ENCODE measurements around the gene CTSZ.

The CTSZ gene

DNA sequence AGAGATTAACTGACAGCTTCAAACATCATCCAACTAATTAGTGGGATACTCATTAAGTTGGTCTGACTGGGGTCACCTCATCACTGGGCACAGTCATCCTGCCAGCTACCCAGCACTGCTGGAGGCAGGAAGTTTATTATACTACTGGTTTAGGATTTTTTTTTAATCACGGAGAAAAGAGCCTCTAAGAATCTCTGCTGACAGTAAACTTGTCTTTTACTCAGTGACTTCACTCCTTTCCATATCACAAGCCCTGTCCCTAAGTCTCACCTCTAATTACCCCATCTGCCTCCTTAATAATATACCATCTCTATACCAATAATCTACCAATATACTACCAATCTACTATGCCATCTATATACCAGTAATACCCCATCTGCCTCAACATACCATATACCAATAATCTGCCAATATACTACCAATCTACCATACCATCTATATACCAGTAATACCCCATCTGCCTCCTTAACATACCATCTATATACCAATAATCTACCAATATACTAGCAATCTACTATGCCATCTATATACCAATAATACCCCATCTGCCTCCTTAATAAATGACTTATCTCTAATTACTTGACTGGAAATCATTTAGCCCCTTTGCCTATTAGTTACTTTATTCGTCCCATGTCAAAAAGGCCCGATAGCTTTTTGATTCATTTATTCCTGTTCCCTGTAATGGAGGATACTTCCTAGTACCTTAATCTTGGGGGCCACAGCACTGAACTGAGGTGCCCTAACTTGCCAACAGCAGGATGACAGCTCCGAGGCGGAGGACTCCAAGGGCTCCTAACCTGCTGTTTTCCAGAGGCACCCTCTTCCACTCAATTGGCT lies 20.1 kb upstream of the CTSZ start:
- peaks cover 80% of the 10 kb centered on the region for H3K79me2 ChIP-seq (ENCODE audit: low read length)
- TF ChIP-seq, protein P1, sequence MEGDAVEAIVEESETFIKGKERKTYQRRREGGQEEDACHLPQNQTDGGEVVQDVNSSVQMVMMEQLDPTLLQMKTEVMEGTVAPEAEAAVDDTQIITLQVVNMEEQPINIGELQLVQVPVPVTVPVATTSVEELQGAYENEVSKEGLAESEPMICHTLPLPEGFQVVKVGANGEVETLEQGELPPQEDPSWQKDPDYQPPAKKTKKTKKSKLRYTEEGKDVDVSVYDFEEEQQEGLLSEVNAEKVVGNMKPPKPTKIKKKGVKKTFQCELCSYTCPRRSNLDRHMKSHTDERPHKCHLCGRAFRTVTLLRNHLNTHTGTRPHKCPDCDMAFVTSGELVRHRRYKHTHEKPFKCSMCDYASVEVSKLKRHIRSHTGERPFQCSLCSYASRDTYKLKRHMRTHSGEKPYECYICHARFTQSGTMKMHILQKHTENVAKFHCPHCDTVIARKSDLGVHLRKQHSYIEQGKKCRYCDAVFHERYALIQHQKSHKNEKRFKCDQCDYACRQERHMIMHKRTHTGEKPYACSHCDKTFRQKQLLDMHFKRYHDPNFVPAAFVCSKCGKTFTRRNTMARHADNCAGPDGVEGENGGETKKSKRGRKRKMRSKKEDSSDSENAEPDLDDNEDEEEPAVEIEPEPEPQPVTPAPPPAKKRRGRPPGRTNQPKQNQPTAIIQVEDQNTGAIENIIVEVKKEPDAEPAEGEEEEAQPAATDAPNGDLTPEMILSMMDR (IDR thresholded peaks at IDR 0.05; ENCODE audit: low read depth, low read length) = no peak
- no peak for TF ChIP-seq EZH2phosphoT487 (IDR thresholded peaks at IDR 0.05; ENCODE audit: low read depth)
- H3K9ac ChIP-seq (ENCODE audit: low read length) = no peak overlapping the region
- no peaks in the 10 kb centered on the region for H3K9me3 ChIP-seq (ENCODE audit: insufficient read depth, low read length)
- H3K36me3 ChIP-seq (replicated peaks; ENCODE audit: low read depth, low read length) = peaks cover 88% of the 10 kb centered on the region
- no peak overlapping the region for H3K4me3 ChIP-seq (ENCODE audit: low read length)
- no peaks in the 10 kb centered on the region for H3K27me3 ChIP-seq (ENCODE audit: low read depth, low read length)
- no peak overlapping the region for H3K27ac ChIP-seq (ENCODE audit: low read length)
- H3K4me1 ChIP-seq (ENCODE audit: low read length) = peaks cover 30% of the 10 kb centered on the region
- peaks cover 62% of the 10 kb centered on the region for H4K20me1 ChIP-seq (ENCODE audit: insufficient read depth, low read length)
- no peak overlapping the region for H2AFZ ChIP-seq (ENCODE audit: low read depth, low read length)
- no peak overlapping the region for H3K4me2 ChIP-seq (ENCODE audit: low read length)

DNA sequence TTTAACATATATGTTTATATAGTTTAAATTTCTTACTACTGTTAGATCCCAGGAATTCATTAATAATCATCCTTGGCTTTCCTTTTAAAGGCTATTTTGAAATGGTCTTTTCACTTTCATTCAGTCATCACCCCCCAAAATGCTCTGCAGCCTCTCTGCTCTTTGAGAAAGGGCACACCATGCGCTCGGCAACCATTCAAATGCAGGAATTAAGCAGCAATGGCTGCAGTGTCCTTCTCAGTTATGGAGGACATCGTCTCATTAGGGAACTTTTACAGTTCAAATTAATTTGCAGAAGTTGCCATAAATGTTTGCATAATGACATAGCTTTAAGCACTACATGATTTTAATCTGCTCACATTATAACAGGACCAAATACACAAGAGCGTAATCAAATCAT lies 18.5 kb upstream of the CTSZ start:
- TF ChIP-seq, protein P1 (IDR thresholded peaks at IDR 0.05; ENCODE audit: low read depth, low read length) = no peak
- no peak for TF ChIP-seq EZH2phosphoT487 (IDR thresholded peaks at IDR 0.05; ENCODE audit: low read depth)
- Histone ChIP-seq H3K9ac (ENCODE audit: low read length) (no peak overlapping the region), H3K4me2 (ENCODE audit: low read length) (no peak overlapping the region), H3K27ac (ENCODE audit: low read length) (no peak overlapping the region), H3K9me3 (ENCODE audit: insufficient read depth, low read length) (no peaks in the 10 kb centered on the region), H3K79me2 (ENCODE audit: low read length) (peaks cover 63% of the 10 kb centered on the region), H3K4me1 (ENCODE audit: low read length) (peaks cover 21% of the 10 kb centered on the region), H4K20me1 (ENCODE audit: insufficient read depth, low read length) (peaks cover 55% of the 10 kb centered on the region), H2AFZ (ENCODE audit: low read depth, low read length) (no peak overlapping the region), H3K27me3 (ENCODE audit: low read depth, low read length) (no peaks in the 10 kb centered on the region), H3K36me3 (replicated peaks; ENCODE audit: low read depth, low read length) (peaks cover 85% of the 10 kb centered on the region), H3K4me3 (ENCODE audit: low read length) (no peak overlapping the region)

- H3K27me3 ChIP-seq (ENCODE audit: low read depth, low read length) = no peaks in the 10 kb centered on the region
- peaks cover 59% of the 10 kb centered on the region for H3K79me2 ChIP-seq (ENCODE audit: low read length)
- TF ChIP-seq, protein P1 (IDR thresholded peaks at IDR 0.05; ENCODE audit: low read depth, low read length) = no peak
- no peak for TF ChIP-seq EZH2phosphoT487 (IDR thresholded peaks at IDR 0.05; ENCODE audit: low read depth)
- H3K27ac ChIP-seq (ENCODE audit: low read length) = no peak overlapping the region
- H4K20me1 ChIP-seq (ENCODE audit: insufficient read depth, low read length) = peaks cover 55% of the 10 kb centered on the region
- no peak overlapping the region for H3K4me2 ChIP-seq (ENCODE audit: low read length)
- no peak overlapping the region for H3K4me3 ChIP-seq (ENCODE audit: low read length)
- peaks cover 17% of the 10 kb centered on the region for H3K4me1 ChIP-seq (ENCODE audit: low read length)
- no peak overlapping the region for H2AFZ ChIP-seq (ENCODE audit: low read depth, low read length)
- peaks cover 81% of the 10 kb centered on the region for H3K36me3 ChIP-seq (replicated peaks; ENCODE audit: low read depth, low read length)
- H3K9ac ChIP-seq (ENCODE audit: low read length) = no peak overlapping the region
- no peaks in the 10 kb centered on the region for H3K9me3 ChIP-seq (ENCODE audit: insufficient read depth, low read length)
These were observed 18.0 kb upstream of the CTSZ start for GRCh38 chr20:59025086-59025485.

- Histone ChIP-seq H3K27ac (ENCODE audit: low read length) (no peak overlapping the region), H3K4me3 (ENCODE audit: low read length) (no peak overlapping the region), H3K9ac (ENCODE audit: low read length) (no peak overlapping the region), H3K36me3 (replicated peaks; ENCODE audit: low read depth, low read length) (peaks cover 71% of the 10 kb centered on the region), H4K20me1 (ENCODE audit: insufficient read depth, low read length) (peaks cover 53% of the 10 kb centered on the region), H2AFZ (ENCODE audit: low read depth, low read length) (no peak overlapping the region), H3K27me3 (ENCODE audit: low read depth, low read length) (no peaks in the 10 kb centered on the region), H3K4me1 (ENCODE audit: low read length) (peaks cover 7% of the 10 kb centered on the region), H3K4me2 (ENCODE audit: low read length) (no peak overlapping the region), H3K79me2 (ENCODE audit: low read length) (peaks cover 50% of the 10 kb centered on the region), H3K9me3 (ENCODE audit: insufficient read depth, low read length) (no peaks in the 10 kb centered on the region)
- no peak for TF ChIP-seq EZH2phosphoT487 (IDR thresholded peaks at IDR 0.05; ENCODE audit: low read depth)
- TF ChIP-seq, protein P1 (IDR thresholded peaks at IDR 0.05; ENCODE audit: low read depth, low read length) = no peak
These were observed 17.1 kb upstream of the CTSZ start for GRCh38 chr20:59024111-59024530.

Data from OCI-LY3 (cell line).